HepG2 (cell line): ENCODE measurements around the gene MAN2A2. TPM values are rescaled to one million over a fixed set of nuclear protein-coding genes. Genes with fewer than 3 reads are reported as not detected.

Source experiments
- CBFB ChIP-seq: sonication (generic); formaldehyde crosslinking; IDR thresholded peaks from 2 replicates; pipeline ENCODE4 v1.4.0; 2020; ENCODE audit warnings: missing genetic modification reagents
- CREB1 ChIP-seq, 2 experiments: fragments of 450-650 bp in 1 of 2; IDR thresholded peaks; 2 replicates each; pipeline ENCODE4 v1.6.1; 2016 to 2017; ENCODE audit warnings: control low read depth in 1 of 2, mild to moderate bottlenecking in 1 of 2, missing compliant biosample characterization in 1 of 2, missing genetic modification characterization in 1 of 2
- FOXK2 ChIP-seq: fragments of 450-650 bp; IDR thresholded peaks from 2 replicates; pipeline ENCODE4 v1.6.1; 2016
- FOXO1 ChIP-seq: sonication (generic); formaldehyde crosslinking; IDR thresholded peaks from 2 replicates; pipeline ENCODE4 v1.4.0; 2020; ENCODE audit warnings: missing genetic modification reagents
- HNRNPUL1 ChIP-seq: fragments of 200-400 bp; formaldehyde crosslinking; IDR thresholded peaks from 2 replicates; pipeline ENCODE4 v1.6.1; 2017; ENCODE audit warnings: low read depth, mild to moderate bottlenecking, low read length, moderate library complexity
- MEIS2 ChIP-seq: sonication (generic); formaldehyde crosslinking; IDR thresholded peaks from 2 replicates; pipeline ENCODE4 v1.9.0; 2021; ENCODE audit warnings: mild to moderate bottlenecking, missing genetic modification reagents
- NFATC3 ChIP-seq: sonication (generic); formaldehyde crosslinking; IDR thresholded peaks from 2 replicates; pipeline ENCODE4 v1.5.1; 2020; ENCODE audit warnings: mild to moderate bottlenecking, missing genetic modification reagents
- POLR2AphosphoS2 ChIP-seq: IDR thresholded peaks from 2 replicates; pipeline ENCODE4 v1.6.1; 2011; ENCODE audit warnings: low read depth, low read length, improper control_type of control experiment
- RFXAP ChIP-seq: sonication (generic); formaldehyde crosslinking; IDR thresholded peaks from 2 replicates; pipeline ENCODE4 v1.4.0; 2020; ENCODE audit warnings: missing genetic modification reagents, borderline replicate concordance
- RORA ChIP-seq: sonication (generic); formaldehyde crosslinking; IDR thresholded peaks from 2 replicates; pipeline ENCODE4 v1.5.0; 2020; ENCODE audit warnings: mild to moderate bottlenecking, missing genetic modification reagents, moderate library complexity
- SRY ChIP-seq: sonication (generic); formaldehyde crosslinking; IDR thresholded peaks from 2 replicates; pipeline ENCODE4 v1.8.0; 2022; ENCODE audit warnings: mild to moderate bottlenecking, missing genetic modification reagents
- TCF12 ChIP-seq, 2 experiments: fragments of 450-650 bp in 1 of 2; sonication (generic) in 1 of 2; formaldehyde crosslinking in 1 of 2; IDR thresholded peaks; 2 replicates each; pipeline versions ENCODE4 v1.6.1 to v1.8.0; 2017 to 2022; ENCODE audit warnings: antibody characterized with exemption in 1 of 2, mild to moderate bottlenecking in 1 of 2, missing genetic modification reagents in 1 of 2, moderate library complexity in 1 of 2
- YY1 ChIP-seq: IDR thresholded peaks from 2 replicates; pipeline ENCODE4 v1.6.1; 2011; ENCODE audit warnings: low read length, low read depth, moderate library complexity, mild to moderate bottlenecking; ENCODE audit not compliant: insufficient read depth, insufficient replicate concordance
- ZBTB1 ChIP-seq: sonication (generic); formaldehyde crosslinking; IDR thresholded peaks from 2 replicates; pipeline ENCODE4 v1.4.0; 2020; ENCODE audit warnings: missing genetic modification reagents, borderline replicate concordance
- ZNF317 ChIP-seq: sonication (generic); formaldehyde crosslinking; IDR thresholded peaks from 2 replicates; pipeline ENCODE4 v1.5.0; 2020; ENCODE audit warnings: mild to moderate bottlenecking, missing genetic modification reagents
- ZNF350 ChIP-seq: sonication (generic); formaldehyde crosslinking; IDR thresholded peaks from 2 replicates; pipeline ENCODE4 v1.4.0; 2020; ENCODE audit warnings: mild to moderate bottlenecking, low read depth, missing genetic modification reagents, borderline replicate concordance
- ZNF577 ChIP-seq: sonication (generic); formaldehyde crosslinking; IDR thresholded peaks from 2 replicates; pipeline ENCODE4 v1.4.0; 2020; ENCODE audit warnings: mild to moderate bottlenecking, low read depth, missing genetic modification reagents, borderline replicate concordance
- ZNF605 ChIP-seq: sonication (generic); formaldehyde crosslinking; IDR thresholded peaks from 2 replicates; pipeline ENCODE4 v1.8.0; 2022; ENCODE audit warnings: mild to moderate bottlenecking, missing genetic modification reagents
- polyA plus RNA-seq, 8 experiments: library from polyadenylated mRNA; depleted of rRNA in 3 of 8; stranded (reverse) in 7 of 8; unstranded in 1 of 8; fragments of >200 nt; fragmentation: Illumina TruSeq in 4 of 8; extraction: Trizol in 4 of 8; gene quantifications; 2 replicates each; pipeline versions ENCODE4 v1.2.1 to v1.2.3, GENCODE V29; 2011 to 2016; ENCODE audit warnings: low read depth in 4 of 8, missing spikeins in 1 of 8, mixed read lengths in 1 of 8; ENCODE audit not compliant: insufficient read depth in 1 of 8
- total RNA-seq, 5 experiments: library from RNA; depleted of rRNA; stranded (reverse); fragments of >200 nt; fragmentation: Illumina TruSeq; extraction: Trizol; gene quantifications; 2 replicates each; pipeline ENCODE4 v1.2.3, GENCODE V29; 2016; ENCODE audit warnings: low read depth in 1 of 5
- TF ChIP-seq, protein P1 (sequence below): sonication (generic); formaldehyde crosslinking; IDR thresholded peaks from 2 replicates; pipeline ENCODE4 v1.4.0; 2020; ENCODE audit warnings: missing genetic modification reagents, borderline replicate concordance
- TF ChIP-seq, protein P2 (sequence below): sonication (generic); formaldehyde crosslinking; IDR thresholded peaks from 2 replicates; pipeline ENCODE4 v1.9.0; 2022; ENCODE audit warnings: low read depth, missing genetic modification reagents
- TF ChIP-seq, protein P3 (sequence below): sonication (generic); formaldehyde crosslinking; IDR thresholded peaks from 2 replicates; pipeline ENCODE4 v1.9.0; 2022; ENCODE audit warnings: missing genetic modification reagents, mild to moderate bottlenecking, borderline replicate concordance

Gene MAN2A2
- total and polyA plus RNA-seq, 2 of the 13 experiments (the other 11 are each of a cell fraction or from before 2014, with no cell fraction given): 17.5 to 51.5 TPM

DNA sequence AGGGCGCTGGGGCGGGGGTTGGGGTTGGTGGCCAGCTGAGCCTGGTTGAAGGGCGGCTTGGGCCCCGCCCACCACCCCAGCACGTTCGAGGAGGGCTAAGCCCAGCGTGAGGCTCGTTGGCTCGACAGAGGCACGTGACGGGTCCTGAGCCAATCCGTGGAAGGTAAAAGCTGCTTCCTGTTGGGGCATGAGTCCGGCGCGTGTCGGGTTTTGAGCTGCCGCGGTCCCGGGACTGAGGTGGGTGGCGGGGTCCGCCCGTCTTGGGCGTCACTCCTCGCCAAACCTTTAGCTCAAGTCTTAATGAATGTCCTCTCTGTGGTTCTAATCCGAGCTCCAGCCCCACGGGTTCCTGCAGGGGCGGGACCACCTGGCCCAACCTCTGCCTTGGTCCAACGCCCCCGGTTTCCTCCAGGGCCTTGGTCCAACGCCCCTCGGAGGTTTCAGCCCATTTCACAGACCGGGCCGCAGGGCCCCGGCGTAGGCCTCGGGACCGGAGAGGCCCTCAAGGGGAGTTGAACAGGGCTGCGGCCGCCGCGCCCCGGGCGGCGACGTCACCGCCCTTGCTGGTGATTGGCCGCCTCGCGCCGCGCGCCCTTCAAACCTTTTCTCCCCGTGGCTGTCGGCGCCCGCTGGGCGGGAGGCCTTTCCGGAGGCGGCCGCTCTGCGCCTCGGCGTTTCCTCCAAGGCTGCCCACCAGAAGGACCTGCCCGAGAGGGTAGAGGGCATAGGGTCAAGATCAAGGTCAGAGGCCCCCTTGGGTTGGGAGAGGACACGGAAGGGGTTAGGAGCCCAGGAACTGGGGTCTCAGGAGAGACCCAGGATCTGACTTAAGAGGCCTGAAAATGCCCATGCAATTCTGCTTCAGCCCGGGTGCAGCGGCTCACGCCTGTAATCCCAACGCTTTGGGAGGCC, 51.9 kb downstream of the MAN2A2 start, which contains the start of gene RCCD1 (continued):
- TF ChIP-seq FOXO1 (CRISPR knock-in tag) (no peak), RFXAP (peak; percentile 88; the same call in 1 of the 2 replicates), YY1 (peak; percentile 21), HNRNPUL1 (no peak), SRY (CRISPR knock-in tag) (peak; percentile 81; the same call in 1 of the 2 replicates), ZBTB1 (CRISPR knock-in tag) (no peak), NFATC3 (CRISPR knock-in tag) (0 out of 2 replicates have a peak, but pooled peaks have one; percentile 16), ZNF605 (peak; percentile 89), FOXK2 (no peak), RORA (no peak), POLR2AphosphoS2 (no peak), TCF12 (IDR thresholded peaks at IDR 0.05) (no peak), TCF12 (CRISPR knock-in tag; IDR thresholded peaks at IDR 0.05) (peak; percentile 82; the same call in 1 of the 2 replicates), CBFB (CRISPR knock-in tag) (no peak; the same call in 1 of the 2 replicates), ZNF317 (CRISPR knock-in tag) (no peak), MEIS2 (CRISPR knock-in tag) (peak; percentile 58), CREB1 (IDR thresholded peaks at IDR 0.05) (peak; percentile 59; the same call in 1 of the 2 replicates), CREB1 (CRISPR knock-in tag; IDR thresholded peaks at IDR 0.05) (0 out of 2 replicates have a peak, but pooled peaks have one; percentile 14), ZNF577 (CRISPR knock-in tag) (no peak), ZNF350 (CRISPR knock-in tag) (peak; percentile 30; the same call in 1 of the 2 replicates)
- TF ChIP-seq, protein P1, sequence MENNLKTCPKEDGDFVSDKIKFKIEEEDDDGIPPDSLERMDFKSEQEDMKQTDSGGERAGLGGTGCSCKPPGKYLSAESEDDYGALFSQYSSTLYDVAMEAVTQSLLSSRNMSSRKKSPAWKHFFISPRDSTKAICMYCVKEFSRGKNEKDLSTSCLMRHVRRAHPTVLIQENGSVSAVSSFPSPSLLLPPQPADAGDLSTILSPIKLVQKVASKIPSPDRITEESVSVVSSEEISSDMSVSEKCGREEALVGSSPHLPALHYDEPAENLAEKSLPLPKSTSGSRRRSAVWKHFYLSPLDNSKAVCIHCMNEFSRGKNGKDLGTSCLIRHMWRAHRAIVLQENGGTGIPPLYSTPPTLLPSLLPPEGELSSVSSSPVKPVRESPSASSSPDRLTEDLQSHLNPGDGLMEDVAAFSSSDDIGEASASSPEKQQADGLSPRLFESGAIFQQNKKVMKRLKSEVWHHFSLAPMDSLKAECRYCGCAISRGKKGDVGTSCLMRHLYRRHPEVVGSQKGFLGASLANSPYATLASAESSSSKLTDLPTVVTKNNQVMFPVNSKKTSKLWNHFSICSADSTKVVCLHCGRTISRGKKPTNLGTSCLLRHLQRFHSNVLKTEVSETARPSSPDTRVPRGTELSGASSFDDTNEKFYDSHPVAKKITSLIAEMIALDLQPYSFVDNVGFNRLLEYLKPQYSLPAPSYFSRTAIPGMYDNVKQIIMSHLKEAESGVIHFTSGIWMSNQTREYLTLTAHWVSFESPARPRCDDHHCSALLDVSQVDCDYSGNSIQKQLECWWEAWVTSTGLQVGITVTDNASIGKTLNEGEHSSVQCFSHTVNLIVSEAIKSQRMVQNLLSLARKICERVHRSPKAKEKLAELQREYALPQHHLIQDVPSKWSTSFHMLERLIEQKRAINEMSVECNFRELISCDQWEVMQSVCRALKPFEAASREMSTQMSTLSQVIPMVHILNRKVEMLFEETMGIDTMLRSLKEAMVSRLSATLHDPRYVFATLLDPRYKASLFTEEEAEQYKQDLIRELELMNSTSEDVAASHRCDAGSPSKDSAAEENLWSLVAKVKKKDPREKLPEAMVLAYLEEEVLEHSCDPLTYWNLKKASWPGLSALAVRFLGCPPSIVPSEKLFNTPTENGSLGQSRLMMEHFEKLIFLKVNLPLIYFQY (CRISPR knock-in tag): no peak
- TF ChIP-seq, protein P2, sequence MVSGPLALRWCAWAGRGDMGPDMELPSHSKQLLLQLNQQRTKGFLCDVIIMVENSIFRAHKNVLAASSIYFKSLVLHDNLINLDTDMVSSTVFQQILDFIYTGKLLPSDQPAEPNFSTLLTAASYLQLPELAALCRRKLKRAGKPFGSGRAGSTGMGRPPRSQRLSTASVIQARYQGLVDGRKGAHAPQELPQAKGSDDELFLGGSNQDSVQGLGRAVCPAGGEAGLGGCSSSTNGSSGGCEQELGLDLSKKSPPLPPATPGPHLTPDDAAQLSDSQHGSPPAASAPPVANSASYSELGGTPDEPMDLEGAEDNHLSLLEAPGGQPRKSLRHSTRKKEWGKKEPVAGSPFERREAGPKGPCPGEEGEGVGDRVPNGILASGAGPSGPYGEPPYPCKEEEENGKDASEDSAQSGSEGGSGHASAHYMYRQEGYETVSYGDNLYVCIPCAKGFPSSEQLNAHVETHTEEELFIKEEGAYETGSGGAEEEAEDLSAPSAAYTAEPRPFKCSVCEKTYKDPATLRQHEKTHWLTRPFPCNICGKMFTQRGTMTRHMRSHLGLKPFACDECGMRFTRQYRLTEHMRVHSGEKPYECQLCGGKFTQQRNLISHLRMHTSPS: peak; percentile 53; the same call in 1 of the 2 replicates
- TF ChIP-seq, protein P3, sequence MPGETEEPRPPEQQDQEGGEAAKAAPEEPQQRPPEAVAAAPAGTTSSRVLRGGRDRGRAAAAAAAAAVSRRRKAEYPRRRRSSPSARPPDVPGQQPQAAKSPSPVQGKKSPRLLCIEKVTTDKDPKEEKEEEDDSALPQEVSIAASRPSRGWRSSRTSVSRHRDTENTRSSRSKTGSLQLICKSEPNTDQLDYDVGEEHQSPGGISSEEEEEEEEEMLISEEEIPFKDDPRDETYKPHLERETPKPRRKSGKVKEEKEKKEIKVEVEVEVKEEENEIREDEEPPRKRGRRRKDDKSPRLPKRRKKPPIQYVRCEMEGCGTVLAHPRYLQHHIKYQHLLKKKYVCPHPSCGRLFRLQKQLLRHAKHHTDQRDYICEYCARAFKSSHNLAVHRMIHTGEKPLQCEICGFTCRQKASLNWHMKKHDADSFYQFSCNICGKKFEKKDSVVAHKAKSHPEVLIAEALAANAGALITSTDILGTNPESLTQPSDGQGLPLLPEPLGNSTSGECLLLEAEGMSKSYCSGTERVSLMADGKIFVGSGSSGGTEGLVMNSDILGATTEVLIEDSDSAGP (CRISPR knock-in tag): peak; percentile 86; the same call in 1 of the 2 replicates
